GM19455 (cell line): ENCODE results near the gene NTNG2.

ENCODE experiments used
- ATAC-seq: cut with Tn5 transposase; IDR thresholded peaks from one replicate; pipeline ENCODE4 v1.9.1; 2021; ENCODE audit not compliant: unreplicated experiment

Gene NTNG2

DNA sequence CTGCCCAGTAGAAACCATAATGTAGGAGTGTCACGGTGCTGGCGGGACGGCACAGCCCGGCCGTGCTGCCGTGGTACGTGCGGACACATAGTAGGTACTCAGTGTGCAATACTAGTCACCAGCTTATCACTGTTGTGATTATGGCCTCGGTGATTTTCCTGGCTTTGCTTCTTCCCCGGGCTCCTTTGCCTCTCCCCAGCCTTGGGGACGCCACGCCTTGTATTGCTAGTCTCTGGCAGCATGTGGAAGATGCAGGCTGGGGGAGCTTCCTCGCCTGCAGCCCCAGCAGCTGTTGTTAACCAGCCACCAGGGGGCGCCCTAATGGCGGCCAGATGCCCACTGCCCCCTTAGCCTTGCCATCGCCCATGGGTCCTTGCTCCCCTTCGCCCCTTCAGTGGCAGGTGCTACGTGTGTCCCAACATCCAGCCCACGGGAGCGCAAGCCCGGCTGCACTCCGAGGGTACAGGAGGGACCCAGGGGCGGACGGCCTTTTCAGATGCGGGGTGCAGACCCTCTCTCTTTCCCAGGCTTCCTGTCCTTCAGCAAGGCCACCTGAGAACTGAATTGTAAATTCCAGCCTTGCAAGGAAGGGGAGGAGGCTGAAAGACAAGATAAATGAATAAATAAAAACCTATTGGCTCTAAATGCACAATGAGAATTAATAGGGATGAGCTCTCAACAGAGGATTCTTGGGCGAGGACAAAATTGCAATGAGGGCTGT lies 8.0 kb downstream of the NTNG2 start:
- ATAC-seq: no peak

DNA sequence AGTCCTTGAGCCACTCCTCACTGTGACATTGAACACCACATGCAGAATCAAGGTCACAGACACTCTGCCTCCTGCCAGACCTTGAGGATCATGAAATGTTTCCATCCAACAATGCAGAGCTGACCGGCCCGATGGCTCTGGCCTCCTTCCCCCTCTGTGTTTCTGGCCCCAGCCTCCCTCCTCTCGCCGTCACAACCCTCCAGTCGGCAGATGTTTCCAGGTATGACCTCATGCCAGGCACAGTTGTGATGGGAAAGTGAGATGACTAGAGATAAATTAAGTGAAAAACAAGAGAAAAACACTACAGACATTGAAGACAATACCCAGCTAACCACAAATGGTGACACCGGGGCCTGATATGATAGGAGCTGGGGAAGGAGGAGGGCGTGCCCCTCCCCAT lies 9.8 kb downstream of the NTNG2 start:
- ATAC-seq: no peak

DNA sequence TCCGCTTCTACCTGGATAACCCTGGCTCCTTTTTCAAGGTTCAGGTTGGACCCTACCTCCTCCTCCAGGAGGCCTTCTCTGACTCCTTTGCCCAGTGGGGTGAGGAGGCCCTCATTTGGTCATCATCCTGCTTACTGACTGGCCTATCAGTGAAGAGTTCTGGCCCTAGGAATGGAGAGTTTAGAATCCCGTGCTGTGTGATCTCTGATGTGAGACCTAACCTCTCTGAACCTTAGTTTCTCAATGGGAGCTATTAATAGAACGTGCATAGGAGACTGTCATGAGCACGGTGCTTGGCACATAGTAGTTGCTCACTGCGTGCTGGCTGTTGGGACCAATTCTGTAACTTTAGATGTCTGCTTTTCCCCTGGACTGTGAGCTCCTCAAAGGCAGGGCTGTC lies 10.3 kb downstream of the NTNG2 start:
- no peak for ATAC-seq

DNA sequence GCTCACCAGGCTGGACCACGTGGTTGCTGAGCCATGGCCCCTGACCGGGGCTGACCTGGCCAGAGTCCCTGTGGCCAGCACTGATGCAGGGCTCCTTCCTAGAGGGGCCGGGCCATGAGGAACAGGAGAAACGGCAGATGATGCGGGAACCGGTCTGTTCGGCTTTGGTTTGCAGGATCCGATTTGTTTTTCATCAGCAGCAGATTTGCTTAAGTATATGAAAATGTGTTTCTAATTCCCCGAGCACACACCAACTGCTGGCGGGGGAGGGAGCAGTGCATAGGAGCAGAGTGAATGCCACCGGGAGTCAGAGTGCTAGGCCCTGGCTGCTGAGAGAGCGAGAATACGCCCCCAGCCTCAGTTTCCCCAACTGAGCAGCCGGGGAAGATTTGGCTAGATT lies 13.6 kb downstream of the NTNG2 start:
- no peak for ATAC-seq

DNA sequence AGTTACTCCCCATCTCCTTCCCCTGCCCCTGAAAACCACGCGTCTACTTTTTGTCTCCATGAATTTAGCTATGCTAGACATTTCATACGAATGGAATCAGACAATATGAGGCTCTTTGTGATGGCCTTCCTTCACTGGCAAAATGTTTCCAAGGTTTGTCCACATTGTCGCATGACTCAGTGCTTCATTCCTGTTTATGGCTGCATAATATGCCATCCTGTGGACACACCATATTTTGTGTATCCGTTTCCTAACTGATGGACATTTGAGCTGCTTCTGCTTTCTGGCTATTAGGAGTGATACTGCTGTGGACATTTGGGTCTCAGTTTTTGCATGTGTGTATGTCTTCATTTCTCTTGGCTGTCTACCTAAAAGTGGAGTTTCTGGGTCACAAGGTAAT lies 14.5 kb downstream of the NTNG2 start:
- ATAC-seq: no peak

DNA sequence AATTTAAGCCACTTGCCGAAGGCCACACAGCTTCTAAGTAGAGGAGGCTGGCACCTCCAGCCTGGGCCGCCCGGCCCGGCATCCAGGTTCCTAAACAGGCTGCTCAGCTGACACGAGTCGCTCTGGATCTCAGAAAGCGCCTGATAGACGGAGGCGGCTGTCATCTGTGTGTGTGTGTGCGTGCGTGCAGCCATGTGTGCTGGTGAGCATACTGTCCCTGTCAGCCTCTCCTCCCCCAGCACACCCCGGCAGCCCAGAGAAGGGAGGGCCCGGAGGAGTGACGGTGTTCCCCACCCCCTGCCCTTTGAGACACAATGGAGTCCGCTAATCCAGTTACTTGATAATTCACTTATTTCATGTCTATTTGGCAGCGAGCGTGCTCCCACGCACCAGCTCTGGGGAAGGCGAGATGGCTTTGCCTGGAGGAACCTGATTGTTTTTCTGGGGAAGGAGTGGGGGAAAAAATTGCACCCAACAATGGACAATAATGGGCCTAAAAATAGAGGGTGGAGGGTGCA lies 20.0 kb downstream of the NTNG2 start:
- no peak for ATAC-seq

DNA sequence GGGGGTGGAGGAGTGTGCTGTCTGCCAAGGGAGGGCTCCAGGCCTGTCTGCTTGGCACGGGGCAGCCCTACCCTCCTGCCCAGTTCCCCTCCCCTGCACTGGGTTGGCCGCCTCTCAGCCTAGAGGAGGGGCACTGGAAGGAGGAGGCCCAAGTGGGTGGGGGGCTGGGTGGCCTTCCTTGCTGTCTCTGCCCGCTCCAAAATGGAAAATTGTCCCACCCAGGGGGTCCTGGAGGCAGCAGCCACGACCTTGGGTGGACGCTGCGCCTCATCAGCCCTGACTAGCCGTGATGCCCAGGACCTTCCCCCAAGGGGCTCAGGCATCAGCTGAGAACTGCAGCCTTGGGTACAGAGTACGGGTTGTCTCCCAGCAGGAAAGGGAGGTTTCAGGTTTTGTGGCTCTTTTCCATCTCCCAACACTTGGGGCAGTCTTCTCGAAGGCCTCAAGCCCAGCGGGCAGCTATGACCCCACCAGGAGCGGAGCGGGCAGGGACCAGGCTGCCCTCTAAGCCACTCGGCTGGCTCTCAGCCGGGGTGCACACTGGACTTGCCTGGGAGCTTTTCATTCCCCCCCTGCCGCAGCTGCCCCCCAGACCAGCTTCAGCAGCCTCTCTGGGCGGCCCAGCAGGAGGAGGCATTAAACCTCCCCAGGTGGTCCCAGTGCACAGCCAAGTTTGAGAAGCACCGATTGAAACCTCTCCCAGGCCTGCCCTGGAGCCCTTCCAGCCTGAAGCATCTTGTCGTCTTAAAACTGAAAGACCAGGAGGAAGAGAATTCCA lies 20.6 kb downstream of the NTNG2 start:
- no peak for ATAC-seq

DNA sequence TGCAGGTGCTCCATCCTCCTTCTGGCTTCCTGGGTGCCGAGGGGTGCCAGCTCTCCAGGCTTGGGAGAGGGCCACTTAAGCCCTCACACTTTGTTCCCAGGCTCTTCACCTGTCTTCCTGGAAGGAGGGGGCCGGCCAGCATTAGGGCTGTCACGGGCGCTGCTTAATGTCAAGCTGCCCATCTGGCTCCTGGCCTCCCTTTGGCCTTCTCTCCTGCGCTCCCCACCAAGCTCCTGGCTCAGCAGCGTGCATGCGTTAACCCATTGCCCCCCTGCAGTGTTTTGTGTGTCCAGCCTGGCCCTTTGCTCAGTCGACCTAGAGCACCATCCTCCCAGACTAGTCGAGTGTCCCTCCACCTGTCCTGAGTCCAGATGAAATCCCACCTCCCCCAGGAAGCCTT lies 21.3 kb downstream of the NTNG2 start:
- no peak for ATAC-seq

DNA sequence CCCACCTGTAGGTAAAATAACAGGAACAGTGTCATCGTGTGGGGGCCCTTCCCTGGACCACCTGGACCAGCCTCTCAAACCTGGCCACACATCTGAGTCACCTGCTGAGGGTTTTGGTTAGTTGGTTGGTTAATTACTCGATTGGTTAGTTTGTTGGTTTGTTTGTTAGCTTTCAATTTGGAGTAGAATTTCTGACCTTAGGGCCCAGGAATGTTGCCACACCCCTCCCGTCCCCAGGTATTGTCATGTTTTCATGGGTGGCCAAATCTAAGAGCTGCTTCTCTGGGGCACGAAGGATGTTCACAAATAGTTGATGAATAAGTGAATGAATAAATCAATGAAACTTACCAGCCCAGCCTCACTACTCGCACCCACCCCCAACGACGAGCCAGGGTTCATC lies 21.9 kb downstream of the NTNG2 start:
- ATAC-seq: no peak

DNA sequence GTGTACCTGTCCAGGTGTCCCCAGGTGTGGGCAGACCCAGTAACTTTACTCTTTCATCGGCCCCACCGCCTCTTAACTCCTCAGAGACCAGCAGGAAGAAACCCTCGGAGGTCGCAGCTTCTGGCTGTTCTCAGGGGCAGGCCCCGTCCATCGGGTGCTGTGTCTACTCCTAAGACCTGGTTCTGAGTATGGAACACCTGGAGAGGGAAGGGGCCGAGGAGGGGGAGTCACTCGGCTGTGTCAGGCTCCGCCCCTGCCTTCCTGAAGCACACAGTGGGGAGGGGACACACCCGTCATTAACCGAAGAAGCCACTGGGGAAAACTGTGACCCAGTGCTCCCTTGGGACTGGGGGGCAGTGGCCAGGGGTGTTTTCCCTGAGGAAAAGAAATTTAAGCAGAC lies 22.3 kb downstream of the NTNG2 start:
- no peak for ATAC-seq

DNA sequence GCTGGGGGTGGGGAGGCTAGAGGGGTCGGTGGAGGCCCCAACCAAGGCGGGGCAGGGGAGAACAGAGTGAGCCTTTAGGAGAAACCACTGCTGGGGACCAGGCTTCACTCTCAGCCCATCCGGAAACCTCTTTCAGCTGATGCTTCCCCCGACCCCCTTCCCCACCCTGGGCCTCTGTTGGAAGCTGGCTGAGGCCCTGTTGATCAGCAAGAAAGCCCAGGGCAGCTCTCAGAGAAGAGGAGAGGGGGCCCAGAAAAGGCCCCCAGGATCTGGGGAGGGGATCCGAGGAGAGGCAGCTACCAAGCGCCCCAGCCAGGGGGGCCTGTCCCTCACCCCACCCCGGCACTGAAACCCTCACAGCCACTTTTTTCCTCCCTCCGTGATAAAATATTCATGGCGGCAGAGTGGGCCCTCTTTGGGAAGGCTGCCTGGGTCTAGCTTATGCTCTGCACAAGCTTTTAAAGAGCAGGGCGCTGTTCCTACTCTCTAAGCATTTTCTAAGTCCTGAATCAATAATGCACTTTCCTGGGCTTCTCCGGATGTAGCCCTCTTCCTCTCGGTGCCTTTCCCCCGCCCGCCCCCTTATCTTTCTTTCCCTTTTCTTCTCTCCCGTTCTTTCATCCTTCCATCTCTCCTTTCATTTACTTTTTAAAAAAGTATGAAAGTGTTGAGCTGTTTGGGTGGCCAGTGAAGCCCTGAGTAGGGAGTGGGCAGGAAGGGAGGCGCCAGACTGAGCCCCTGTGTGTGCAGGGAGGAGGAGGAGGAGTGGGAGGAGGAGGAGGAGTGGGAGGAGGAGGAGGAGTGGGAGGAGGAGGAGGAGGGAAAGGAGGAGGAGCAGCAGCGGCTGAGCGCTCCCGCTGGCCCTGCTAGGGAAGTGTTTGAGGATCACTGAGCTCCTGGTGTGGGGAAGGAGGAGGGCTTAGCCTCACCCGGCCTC lies 23.5 kb downstream of the NTNG2 start:
- ATAC-seq: no peak

DNA sequence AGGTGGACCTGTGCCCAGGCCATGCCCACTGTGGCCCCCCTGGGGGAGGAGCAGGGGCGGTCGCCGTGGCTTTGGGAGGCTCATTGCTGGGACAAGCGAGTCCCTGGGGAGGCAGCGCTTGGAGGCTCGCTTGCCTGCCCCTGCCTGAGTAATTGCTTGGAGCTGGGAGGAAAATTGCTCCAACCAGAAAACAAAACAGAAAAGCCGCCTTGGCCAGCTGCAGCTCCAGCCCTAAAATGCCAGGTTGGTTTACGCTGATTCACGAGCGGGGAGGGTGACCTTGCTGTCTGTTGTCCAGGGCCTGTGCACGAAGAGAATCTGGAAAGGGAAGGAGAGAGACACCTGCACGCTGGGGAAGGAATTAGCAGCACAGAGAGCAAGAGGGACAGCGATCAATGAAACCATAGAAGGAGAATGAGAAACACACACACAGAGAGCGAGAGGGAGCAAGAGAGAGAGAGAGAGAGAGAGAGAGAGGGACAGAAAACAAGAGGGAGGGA lies 25.3 kb downstream of the NTNG2 start:
- no peak for ATAC-seq

DNA sequence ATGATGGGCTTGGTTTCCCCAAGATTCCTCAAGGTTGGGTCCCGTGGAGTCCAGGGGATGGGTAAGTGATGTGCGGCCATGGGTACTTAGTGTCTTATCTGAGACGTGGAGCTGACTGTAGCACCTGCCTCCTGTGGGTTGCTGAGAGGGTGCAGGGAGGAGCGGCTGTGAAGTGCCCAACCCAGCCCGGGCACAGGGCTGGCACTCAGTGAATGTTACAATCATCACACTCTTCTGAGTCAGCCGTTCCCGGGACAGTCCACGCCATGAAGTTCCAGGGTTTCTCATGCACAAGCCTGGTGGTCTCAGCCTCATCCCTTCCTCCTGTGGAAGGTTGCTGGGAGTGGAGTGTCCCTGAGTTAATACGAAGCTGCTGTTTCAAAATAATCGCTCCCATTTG lies 29.1 kb downstream of the NTNG2 start:
- ATAC-seq: no peak

DNA sequence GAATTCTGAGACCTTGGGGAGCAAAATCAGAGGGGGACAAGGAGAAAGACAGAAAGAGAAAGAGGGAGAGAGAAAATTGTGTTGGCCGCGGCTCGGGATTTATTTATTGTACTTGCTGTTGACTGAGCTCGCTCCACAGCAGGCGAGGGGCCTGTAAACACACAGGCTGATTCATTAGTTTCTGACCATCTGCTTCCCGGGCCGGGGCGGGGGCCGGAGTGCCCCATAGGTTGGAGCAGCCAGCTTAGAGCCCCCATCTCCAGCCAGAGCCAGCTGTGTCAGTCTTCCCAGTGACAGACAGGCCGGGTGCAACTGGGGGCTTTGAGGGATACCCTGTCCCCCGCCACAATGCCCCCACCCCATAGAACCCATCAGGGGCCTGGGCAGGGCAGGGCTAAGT lies 30.9 kb downstream of the NTNG2 start:
- ATAC-seq: no peak

DNA sequence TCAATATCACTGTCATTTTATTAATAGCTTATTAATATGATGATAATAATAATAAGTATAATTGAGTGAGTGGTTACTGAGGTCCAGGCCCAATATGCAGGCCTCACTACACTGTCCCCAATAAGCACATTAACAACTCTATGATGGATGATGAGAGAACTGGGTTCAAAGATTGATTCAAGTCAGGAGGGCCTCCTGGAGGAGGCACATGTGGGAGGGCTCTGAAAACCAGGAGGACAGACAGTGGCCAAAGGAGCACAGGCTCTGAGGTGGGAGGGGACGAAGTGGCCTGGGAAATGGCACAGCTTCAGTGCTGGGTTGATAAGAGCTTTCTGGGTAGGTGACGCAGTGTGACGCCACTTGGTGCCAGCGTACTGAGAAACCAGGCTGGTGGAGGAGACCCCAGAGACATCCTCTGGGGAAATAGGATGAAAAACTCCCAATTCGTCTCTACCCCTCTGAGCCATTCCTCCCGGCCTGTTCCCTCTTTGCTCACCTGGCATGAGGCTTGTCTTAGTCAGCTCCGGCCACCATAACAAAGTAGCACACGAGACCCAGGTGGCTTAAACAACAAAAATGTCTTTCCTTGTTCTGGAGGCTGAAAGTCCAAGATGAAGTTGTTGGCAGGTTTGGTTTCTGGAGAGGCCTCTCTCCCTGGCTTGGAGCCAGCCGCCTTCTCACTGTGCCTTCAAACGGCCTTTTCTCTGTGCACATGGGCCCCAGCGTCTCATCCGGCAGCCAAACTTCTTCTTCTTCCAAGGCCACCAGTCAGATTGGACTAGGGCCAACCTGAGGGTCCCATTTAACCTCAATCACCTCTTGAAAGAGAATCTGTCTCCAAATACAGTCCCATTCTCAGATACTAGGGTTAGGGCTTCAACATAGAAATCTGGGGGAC lies 31.6 kb downstream of the NTNG2 start:
- no peak for ATAC-seq

DNA sequence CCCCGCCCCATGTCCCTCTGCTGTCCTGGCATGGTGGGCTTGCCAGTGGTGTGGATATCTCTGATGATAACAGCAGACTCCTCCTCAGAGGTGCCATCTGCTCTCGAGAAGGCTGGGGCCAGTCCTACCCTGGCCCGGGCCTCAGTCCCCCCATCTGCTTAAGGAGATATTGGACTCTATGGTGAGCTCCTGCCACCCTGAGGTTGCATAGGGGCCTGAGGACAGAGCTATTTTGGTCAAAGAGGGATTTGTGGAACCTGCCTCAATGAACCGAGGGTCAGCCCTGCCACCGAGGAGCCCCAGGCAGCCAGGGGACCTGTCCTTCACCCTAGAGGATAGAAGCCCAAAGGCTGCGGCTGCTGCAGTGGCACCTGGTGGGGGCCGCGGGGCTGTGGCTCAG lies 32.6 kb downstream of the NTNG2 start:
- ATAC-seq: no peak

DNA sequence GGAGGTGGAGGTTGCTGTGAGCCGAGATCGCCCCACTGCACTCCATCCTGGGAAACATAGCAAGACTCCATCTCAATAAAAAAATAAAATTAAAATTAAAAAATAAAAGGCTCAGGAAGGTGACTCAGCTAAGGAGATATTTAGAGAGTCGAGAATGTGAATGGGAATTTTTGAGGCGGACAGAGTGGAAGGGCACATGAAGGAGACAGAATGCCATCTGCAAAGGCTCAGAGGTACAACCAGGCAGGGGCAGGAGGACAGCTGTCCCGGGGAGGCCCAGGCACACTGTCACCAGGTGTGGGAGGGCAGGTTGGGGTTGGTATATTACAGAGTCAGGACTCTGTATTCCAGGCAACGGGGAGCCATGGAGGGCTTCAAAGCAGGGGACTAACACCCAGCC lies 35.5 kb downstream of the NTNG2 start:
- ATAC-seq: no peak

DNA sequence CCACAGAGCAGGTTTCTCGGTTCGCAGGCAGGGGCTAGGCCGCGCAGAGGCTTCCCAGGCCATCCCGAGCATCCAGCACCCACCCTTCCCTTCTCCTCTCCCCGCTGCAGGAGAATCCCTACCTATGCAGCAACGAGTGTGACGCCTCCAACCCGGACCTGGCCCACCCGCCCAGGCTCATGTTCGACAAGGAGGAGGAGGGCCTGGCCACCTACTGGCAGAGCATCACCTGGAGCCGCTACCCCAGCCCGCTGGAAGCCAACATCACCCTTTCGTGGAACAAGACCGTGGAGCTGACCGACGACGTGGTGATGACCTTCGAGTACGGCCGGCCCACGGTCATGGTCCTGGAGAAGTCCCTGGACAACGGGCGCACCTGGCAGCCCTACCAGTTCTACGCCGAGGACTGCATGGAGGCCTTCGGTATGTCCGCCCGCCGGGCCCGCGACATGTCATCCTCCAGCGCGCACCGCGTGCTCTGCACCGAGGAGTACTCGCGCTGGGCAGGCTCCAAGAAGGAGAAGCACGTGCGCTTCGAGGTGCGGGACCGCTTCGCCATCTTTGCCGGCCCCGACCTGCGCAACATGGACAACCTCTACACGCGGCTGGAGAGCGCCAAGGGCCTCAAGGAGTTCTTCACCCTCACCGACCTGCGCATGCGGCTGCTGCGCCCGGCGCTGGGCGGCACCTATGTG lies 36.1 kb downstream of the NTNG2 start:
- no peak for ATAC-seq

DNA sequence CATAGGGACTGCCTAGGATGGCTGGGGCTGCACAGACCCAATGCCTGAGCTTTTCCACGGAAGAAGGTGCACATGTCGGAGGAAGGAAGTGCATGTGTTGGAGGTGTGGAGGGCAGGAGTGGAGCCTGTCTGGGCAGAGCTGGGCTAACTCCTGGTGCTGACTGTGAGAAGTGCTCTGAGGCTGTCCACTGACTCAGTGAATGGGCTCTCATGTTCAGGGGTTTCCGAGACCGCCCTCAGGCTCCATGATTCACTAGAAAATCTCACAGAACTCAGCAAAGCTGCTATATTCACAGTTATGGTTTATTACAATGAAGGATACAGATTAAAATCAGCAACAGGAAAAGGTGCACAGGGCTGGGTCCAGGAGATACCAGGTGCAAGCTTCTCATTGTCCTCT lies 37.2 kb downstream of the NTNG2 start:
- ATAC-seq: no peak

DNA sequence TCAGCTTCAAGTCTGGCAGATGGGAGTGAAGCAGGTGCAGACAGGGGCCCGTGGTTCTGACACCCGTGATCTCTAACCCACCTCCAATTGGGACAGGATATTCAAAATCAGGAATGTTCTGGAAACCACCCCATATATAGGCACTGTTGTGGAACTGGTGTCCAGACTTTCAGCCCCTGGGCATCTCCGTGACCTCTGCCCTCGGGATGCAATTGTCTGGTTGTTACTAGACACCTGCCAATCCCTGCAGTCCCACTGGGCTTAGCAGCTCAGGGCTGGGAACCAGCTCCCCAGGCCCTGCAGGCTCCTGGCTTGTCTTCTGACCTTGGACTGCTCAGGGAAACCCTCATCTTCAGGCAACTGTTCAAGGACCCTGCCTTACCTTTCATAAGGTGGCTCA lies 38.8 kb downstream of the NTNG2 start:
- no peak for ATAC-seq
